HG03575 (cell line): ENCODE data around the gene GUK1.

Experiments used
- ATAC-seq: cut with Tn5 transposase; IDR thresholded peaks from one replicate; pipeline ENCODE4 v1.9.1; 2021; ENCODE audit not compliant: unreplicated experiment, insufficient number of reproducible peaks, low FRiP score; ENCODE audit errors: extremely low read depth

The GUK1 gene

DNA sequence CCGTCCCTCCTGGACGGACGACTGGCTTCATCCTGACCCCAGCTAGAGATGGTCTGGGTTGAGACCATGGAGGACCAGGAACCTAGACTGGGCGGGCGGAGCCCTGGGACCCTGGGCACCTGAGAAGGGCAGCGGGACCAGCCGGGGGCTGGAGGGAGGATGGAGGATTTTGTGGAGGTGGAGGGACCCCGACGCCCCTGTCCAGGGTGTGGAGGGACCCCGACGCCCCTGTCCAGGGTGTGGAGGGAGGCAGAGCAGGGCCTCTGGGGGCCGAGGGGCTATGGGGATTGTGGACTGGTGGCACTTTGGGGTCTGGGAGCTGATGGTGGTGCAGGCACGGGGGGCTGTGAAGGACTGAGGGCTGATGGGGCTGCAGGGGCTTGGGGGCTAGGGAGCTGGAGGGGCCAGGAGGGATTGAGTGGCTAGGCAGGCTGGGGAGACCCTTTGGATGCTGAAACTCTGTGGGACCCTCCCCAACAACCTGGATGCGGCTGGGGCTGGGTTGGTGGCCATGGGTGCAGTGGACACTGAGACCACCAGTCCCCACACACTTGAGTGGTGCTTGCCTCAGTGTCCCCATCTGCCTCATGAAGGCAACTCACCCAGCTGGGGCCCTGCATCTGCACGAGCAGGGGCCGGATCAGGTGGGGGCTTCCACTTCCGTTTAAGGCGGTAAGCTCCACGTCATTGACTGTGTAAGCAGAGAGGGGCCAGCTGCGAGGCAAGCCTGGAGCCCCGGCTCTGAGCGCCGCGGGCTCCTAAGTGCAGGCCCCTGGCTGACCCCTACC, 17.1 kb downstream of the GUK1 start:
- ATAC-seq = no peak

GRCh38 chr1:228157729-228158126, 17.6 kb downstream of the GUK1 start:
- no peak for ATAC-seq

- no peak for ATAC-seq
These were observed 18.3 kb downstream of the GUK1 start for GRCh38 chr1:228158151-228159007.

DNA sequence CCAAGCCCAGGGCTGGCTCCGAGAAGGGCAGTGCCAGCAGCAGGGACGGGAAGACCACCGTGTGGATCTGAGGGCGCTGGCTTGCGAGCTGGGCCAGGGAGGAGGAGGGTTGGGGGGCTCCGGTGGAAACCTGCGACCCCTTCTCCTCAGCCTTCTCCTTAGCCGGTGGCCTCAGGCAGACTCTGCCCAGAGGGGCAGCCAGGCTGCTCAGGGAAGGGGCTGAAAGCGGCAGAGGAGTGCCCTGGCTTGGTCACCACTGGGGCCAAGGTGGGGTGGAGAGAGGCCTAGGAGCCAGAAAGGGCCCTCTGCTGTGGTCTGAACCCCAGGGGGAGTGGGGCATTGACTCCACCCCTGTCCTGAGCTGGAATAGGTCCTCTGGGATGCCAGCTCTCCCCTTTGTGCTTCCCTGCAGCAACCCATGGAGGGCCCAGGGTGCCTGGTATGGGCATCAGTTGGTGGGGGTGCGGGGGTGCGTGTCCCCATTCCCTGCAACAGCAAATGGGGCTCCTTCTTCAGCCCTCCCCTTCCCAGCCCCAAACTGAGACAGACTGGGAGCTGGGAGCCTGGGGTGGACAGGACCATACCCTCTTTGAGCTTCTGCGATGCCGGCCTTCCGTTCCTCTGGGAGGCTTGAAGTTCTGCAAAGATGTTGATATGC, 19.1 kb downstream of the GUK1 start:
- no peak for ATAC-seq

- no peak for ATAC-seq
These were observed 20.2 kb downstream of the GUK1 start for GRCh38 chr1:228160201-228160761.

- ATAC-seq = no peak
These were observed 21.3 kb downstream of the GUK1 start for GRCh38 chr1:228161362-228161761.

DNA sequence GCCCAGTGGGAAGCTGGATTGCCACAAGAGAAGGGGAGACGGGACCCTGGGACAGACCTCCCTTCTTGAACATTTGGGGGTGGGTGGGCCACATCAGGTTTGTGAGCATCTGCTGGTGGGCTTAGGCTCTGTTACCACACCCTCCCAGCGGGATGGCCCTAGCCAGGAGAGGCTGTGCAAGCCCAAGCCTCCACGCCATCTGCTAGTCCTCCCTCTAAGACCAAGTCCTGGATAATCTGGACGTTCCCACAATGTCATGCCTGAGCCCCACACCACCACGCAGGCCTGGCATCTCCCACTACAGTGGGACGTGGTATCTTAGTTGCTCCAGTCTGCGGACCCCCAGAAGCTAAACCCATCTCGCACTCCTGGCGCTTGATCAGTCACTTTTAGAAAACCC, 21.8 kb downstream of the GUK1 start:
- no peak for ATAC-seq

- ATAC-seq = no peak
These were observed 22.4 kb downstream of the GUK1 start for GRCh38 chr1:228162286-228163006.

DNA sequence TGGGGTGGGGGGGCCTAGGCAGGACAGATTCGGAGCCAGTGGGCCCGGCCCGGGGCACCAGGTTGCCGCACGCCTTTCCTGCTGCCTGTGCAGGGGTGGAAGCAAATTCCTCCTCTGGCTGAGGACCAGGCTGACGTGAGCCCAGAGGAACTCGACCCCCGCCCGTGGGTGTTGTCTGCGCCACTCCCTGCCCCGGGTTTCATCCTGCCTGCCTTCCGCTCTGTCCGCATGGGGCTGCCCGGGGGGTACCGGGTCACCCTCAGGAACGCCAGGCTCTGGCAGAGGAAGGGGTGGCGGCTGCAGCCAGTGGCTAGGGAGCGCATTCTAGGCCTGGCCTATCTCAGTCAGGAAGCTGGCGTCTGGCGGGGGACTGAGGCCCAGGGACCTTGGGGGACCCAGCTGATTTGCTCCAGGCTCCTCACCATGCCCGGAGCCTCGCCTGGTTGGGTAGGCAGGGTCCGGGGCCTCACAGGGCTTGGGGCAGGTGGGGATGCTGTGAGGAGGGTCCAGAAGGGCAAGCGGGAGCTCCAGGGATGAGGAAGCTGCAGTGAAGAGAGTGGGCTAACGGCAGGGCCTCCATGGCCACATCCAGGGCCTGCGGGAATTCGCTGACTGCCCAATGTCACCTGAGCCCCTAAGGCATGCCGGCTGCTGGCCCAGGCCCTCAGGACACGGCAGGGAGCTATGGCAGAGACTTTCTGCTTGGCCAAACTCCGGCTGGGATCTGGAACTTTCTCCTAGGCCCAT, 23.1 kb downstream of the GUK1 start:
- no peak for ATAC-seq

- no peak for ATAC-seq
These were observed 23.9 kb downstream of the GUK1 start for GRCh38 chr1:228163776-228164519.

GRCh38 chr1:228164561-228165371, 24.7 kb downstream of the GUK1 start:
- ATAC-seq = peak; percentile 6

GRCh38 chr1:228165372-228166169, 25.5 kb downstream of the GUK1 start, which contains the start of gene IBA57:
Gene IBA57 (plus strand): TSS chr1:228165804. CDS start chr1:228165817, 13 bp downstream.
- peak; percentile 35 for ATAC-seq

DNA sequence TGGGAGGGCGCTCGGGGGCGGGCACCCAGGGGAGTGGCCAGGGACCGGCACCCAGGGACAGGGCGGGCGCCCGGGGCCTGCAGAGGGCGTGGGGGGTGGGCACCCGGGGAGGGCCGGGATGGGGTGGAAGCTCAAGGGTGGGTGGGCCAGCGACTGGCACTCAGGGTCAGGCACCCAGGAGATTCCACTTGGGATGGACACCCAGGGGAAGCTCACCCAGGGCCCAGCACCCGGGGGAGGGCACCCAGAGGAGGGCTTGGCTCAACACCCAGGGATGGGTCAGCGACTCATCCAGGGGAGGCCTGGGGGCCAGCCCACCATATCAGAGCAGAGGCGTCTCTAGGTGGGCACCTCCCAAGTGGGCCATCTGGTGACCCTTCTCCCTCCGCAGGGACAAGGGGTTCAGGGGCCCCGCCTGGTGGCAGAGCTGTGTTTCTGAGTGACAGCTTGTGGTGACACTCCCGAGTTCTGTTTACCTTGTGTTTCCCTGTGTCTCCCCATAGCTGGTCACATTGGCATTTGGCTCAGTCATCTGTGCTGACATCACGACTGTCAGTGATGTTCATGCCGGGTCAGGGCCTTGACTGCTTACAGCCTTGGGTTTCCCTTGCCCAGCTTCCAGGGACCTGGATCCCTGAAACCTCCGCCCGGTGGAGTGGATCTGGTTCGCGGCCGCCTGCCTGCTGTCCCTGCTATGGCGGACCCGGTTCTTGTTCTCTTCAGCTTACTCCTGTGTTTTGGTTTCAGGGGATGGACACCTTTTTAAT, 26.3 kb downstream of the GUK1 start:
- ATAC-seq = peak; percentile 6

GRCh38 chr1:228168563-228169270, 28.6 kb downstream of the GUK1 start:
- no peak for ATAC-seq

DNA sequence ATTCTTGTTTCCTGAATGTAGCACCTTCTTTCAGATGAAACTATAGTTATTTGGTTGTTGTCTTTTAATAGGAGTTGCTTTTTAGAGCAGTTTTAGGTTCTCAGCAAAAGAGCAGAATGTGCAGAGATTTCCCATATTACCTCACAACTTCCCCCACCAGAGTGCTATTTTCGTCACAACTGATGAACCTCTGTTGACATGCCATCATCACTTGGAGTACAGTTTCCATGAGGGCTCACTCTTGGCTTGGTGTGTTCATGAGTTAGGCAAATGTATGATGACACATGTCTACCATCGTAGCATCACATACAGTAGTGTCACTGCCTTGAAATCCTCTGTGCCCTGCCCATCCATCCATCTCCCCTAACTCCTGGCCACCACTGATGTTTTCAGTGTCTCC, 29.3 kb downstream of the GUK1 start:
- no peak for ATAC-seq
